Prostate gland (tissue), 2 donors: ENCODE data around the gene GNG13. TPM values are rescaled to one million over a fixed set of nuclear protein-coding genes. Genes with fewer than 3 reads are reported as not detected.
"Not testable (repeated sequence)": the region's sequence is repeated elsewhere in the genome, so short reads cannot be mapped to it uniquely, and the experiment has no call there.

Experiments
- DNase-seq: peaks from one replicate; pipeline ENCODE4 v3.0.0-alpha.2; 2019; ENCODE audit warnings: low spot score
- H3K27ac ChIP-seq, 2 donors: fragments of 200-600 bp; sonication (generic); 2 replicates each; pipeline ENCODE4 v1.5.1; 2017 to 2019
- H3K27me3 ChIP-seq: fragments of 200-600 bp; sonication (generic); replicated peaks from 2 replicates; pipeline ENCODE4 v1.5.1; 2019; ENCODE audit not compliant: insufficient read depth
- H3K36me3 ChIP-seq, 2 donors: fragments of 200-600 bp; sonication (generic); 1 replicate in 1 of 2; 2 replicates in 1 of 2; pipeline versions ENCODE4 v1.5.1 to v1.8.1; 2017 to 2019
- H3K4me1 ChIP-seq: fragments of 200-600 bp; sonication (generic); replicated peaks from 2 replicates; pipeline ENCODE4 v1.5.1; 2019
- H3K4me3 ChIP-seq, 2 donors: fragments of 200-600 bp; sonication (generic); 2 replicates each; pipeline ENCODE4 v1.5.1; 2017 to 2019
- H3K9me3 ChIP-seq: fragments of 200-600 bp; sonication (generic); 2 replicates; pipeline ENCODE4 v1.5.1; 2017
- POLR2A ChIP-seq: fragments of 450-650 bp; IDR thresholded peaks from one replicate; pipeline ENCODE4 v1.6.1; 2016; ENCODE audit warnings: antibody characterized with exemption, mild to moderate bottlenecking
- POLR2AphosphoS5 ChIP-seq: sonication (generic); formaldehyde crosslinking; IDR thresholded peaks from one replicate; pipeline ENCODE4 v1.6.1; 2017; ENCODE audit warnings: antibody characterized with exemption
- WGBS: methylation state at CpG from one replicate; pipeline ENCODE4 v1.1.5; 2018; 5-methylcytosine and 5-hydroxymethylcytosine counted together
- intact Hi-C: fragments of 100-400 bp; cut with DNase I; formaldehyde crosslinking; loops from one replicate; pipeline ENCODE4 v1.14.2; 2022
- total RNA-seq, 2 donors: library from RNA; depleted of rRNA; stranded (reverse); fragments of >200 nt; gene quantifications; one replicate each; pipeline ENCODE4 v1.1.0, GENCODE V29; 2016
- TF ChIP-seq, protein P1 (sequence below), 4 experiments: fragments of 200-600 bp in 2 of 4; fragments of 450-650 bp in 2 of 4; sonication (generic) in 2 of 4; IDR thresholded peaks; 1 replicate in 3 of 4; 2 replicates in 1 of 4; pipeline ENCODE4 v1.5.1; 2016 to 2019; ENCODE audit warnings: antibody characterized with exemption in 4 of 4, mild to moderate bottlenecking in 2 of 4, moderate library complexity in 2 of 4

The GNG13 gene
- total RNA-seq, 2 donors from 2014 or later, result not detected

DNA sequence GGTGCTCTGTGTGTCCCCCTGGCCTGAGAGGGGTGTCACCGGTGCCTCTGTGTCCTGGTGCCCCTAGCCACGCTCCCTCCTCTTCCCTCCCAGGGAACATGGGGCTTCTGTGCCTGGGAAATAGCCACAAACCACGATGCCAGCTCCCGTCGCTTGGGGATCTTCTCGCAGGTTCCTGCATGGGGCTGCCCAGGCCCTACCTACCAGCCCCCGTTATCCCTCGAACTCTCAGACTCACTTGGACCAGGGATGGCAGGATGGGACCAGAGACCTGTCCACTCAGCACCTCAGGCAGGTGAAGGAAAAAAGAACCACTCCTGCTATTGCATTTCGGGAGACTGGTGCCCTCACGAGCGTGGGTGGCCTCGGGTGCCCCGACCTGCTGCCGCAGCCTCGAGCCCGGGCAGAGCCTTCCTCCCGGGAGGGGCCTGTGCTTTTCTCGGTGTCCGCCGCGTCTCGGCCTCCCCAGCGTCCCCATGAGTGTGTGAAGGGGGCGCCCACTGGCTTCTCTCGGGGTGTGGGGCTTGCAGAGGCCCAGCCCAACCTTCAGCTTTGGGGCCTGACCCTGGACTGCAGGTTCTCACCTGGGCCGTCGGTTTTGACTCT, 41.0 kb upstream of the GNG13 start:
- no peaks in the 10 kb centered on the region for H3K9me3 ChIP-seq
- H3K27me3 ChIP-seq, result no peaks in the 10 kb centered on the region
- no peaks in the 10 kb centered on the region for H3K4me1 ChIP-seq
- 77% methylated on average over 27 of the region's 27 CpGs for WGBS
- intact Hi-C loops, result no loop called here
- no peak overlapping the region for H3K4me3 ChIP-seq
- H3K27ac ChIP-seq, result no peak overlapping the region
- TF ChIP-seq, protein P1, sequence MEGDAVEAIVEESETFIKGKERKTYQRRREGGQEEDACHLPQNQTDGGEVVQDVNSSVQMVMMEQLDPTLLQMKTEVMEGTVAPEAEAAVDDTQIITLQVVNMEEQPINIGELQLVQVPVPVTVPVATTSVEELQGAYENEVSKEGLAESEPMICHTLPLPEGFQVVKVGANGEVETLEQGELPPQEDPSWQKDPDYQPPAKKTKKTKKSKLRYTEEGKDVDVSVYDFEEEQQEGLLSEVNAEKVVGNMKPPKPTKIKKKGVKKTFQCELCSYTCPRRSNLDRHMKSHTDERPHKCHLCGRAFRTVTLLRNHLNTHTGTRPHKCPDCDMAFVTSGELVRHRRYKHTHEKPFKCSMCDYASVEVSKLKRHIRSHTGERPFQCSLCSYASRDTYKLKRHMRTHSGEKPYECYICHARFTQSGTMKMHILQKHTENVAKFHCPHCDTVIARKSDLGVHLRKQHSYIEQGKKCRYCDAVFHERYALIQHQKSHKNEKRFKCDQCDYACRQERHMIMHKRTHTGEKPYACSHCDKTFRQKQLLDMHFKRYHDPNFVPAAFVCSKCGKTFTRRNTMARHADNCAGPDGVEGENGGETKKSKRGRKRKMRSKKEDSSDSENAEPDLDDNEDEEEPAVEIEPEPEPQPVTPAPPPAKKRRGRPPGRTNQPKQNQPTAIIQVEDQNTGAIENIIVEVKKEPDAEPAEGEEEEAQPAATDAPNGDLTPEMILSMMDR (IDR thresholded peaks at IDR 0.05), result no peak
- TF ChIP-seq POLR2AphosphoS5 (no peak), POLR2A (no peak)
- no peak for DNase-seq
- no peaks in the 10 kb centered on the region for H3K36me3 ChIP-seq

DNA sequence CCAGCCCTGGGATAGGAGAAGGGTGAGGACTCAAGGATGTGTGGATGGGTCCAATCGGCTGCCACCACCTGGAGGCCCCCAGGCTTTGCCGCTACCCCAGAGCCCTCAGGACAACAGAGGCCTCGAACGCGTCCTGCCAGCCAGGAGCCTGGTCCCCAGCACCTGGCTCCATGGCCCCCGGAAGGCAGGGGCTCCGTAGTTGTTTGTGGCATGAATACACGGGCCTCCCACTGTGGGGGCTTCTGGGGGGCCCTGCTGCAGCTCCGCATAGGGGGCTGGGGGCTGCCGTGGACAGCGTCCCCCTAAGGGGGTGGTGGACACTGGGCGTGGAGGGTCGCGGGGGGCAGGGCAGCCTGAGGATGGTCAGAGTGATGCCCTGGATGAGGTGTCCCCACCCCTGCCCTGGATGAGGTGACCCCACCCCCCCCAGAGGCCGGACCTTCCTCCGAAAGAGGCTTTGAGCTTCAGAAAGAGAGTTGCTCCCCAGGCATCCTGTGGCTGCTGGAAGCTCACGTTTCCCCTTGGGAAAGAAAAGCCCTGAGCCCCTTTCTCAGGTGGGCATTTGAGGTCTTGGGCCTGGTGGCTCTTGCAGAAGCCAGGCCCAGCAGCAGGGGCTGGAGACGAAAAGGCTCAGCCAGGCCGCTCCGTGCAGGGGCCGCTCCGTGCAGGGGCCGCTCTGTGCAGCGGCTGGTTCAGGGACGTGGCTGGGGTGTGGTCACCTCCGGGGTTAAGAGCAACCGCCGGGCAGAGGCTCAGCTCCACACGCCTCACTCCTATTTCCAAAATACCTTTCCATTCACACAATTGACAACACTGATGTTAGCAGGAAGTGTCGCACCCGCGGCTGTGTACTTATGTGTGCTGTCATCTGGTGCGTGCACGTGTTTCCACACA, 40.3 kb upstream of the GNG13 start:
- no peak overlapping the region for H3K4me3 ChIP-seq
- TF ChIP-seq, protein P1 (IDR thresholded peaks at IDR 0.05), result no peak
- TF ChIP-seq POLR2AphosphoS5 (no peak), POLR2A (no peak)

DNA sequence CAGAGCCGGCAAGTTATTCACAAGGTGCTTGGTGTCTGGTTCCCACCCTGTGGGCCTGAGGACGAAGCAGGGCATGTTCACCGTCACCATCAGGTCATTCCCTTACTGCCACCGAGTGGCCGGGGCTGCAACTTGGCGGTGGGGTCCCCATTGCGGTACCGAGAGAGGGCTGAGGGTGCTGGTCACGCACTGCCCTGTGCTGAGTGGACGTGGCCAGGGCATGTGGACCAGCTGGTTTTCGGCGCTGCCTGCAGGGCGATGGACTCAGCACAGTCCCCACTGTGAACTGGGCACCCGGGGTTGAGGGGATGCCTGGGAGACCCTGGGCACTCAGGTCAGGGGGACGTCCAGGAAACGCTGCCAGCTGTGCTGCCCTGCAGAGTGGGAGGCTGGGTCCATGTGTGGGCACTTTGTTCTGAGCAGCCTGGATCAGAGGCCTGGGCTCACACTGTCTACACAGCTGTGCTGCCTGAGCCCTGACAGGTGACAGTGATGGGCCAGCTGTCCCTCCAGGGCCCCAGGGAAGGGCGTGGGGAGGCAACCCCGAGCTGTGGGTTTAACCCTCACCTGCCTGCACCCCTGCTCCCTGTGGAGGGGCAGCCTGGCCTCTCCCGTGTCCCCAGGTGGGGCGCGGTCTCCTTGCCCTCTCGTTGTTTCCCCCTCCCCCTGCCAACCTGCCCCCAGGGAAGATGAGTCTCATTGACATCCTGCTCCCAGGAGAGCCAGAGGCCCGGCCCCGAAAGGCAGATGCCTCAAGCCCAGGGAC, 39.3 kb upstream of the GNG13 start:
- no peak for DNase-seq
- Histone ChIP-seq H3K27me3 (no peaks in the 10 kb centered on the region), H3K36me3 (no peaks in the 10 kb centered on the region), H3K4me3 (no peak overlapping the region), H3K27ac (no peak overlapping the region), H3K4me1 (no peaks in the 10 kb centered on the region), H3K9me3 (no peaks in the 10 kb centered on the region)
- TF ChIP-seq, protein P1 (IDR thresholded peaks at IDR 0.05), result no peak
- TF ChIP-seq POLR2AphosphoS5 (no peak), POLR2A (no peak)
- WGBS, result 59% methylated on average over 20 of the region's 24 CpGs
- intact Hi-C loops, result no loop called here

More for the DNA sequence above, 40.3 kb upstream of the GNG13 start:
- intact Hi-C loops, result no loop called here
- H3K9me3 ChIP-seq, result no peaks in the 10 kb centered on the region
- H3K36me3 ChIP-seq, result no peaks in the 10 kb centered on the region
- H3K4me1 ChIP-seq, result no peaks in the 10 kb centered on the region
- H3K27ac ChIP-seq, result no peak overlapping the region
- DNase-seq, result no peak
- WGBS, result 73% methylated on average over 34 of the region's 34 CpGs
- no peaks in the 10 kb centered on the region for H3K27me3 ChIP-seq

DNA sequence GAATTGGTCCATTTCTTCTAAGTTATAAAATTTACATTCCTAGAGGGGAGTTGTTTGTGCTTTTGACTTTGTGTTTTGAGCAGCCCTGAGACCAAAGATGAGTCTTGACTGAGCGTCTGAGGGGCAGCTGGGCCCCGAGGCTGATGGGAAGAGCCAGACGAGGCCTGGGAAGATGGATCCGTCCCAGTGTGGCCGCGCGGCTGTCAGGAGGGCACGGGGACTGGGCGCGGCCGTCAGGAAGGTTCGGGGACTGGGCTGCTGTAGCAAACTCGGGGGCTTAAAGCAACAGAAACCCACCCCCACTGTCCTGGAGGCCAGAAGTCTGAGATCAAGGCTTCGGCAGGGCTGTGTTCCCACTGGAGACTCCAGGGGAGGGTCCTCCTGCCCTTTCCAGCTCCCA, 38.2 kb upstream of the GNG13 start:
- no peaks in the 10 kb centered on the region for H3K36me3 ChIP-seq
- H3K4me3 ChIP-seq, result no peak overlapping the region
- no peak overlapping the region for H3K27ac ChIP-seq
- H3K9me3 ChIP-seq, result no peaks in the 10 kb centered on the region
- no peaks in the 10 kb centered on the region for H3K27me3 ChIP-seq
- WGBS, result 77% methylated on average over 14 of the region's 14 CpGs
- DNase-seq, result no peak
- TF ChIP-seq POLR2AphosphoS5, result no peak
- no peak for TF ChIP-seq POLR2A
- TF ChIP-seq, protein P1 (IDR thresholded peaks at IDR 0.05), result no peak
- H3K4me1 ChIP-seq, result no peaks in the 10 kb centered on the region
- intact Hi-C loops, result no loop called here

DNA sequence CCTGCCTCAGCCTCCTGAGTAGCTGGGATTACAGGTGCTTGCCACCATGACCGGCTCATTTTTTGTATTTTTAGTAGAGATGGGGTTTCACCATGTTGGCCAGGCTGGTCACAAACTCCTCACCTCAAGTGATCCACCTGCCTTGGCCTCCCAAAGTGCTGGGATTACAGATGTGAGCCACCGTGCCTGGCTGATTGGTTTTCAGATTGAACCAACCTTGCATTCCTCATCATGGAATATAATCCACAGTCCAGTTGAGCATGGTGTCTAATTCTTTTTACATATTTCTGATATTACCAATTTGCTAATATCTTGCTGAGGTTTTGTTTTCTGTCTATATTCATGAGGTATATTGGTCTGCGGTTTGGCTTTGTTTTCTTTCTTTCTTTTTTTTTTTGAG, 36.3 kb upstream of the GNG13 start:
- H3K4me3 ChIP-seq, intact Hi-C loops, H3K4me1 ChIP-seq, H3K27ac ChIP-seq, H3K36me3 ChIP-seq, H3K27me3 ChIP-seq, DNase-seq, H3K9me3 ChIP-seq: not testable (repeated sequence)
- 92% methylated on average over 3 of the region's 3 CpGs for WGBS
